Tibial nerve (tissue), 4 donors: ENCODE results near the gene RAB11FIP2. TPM values are rescaled to one million over a fixed set of nuclear protein-coding genes. Genes with fewer than 3 reads are reported as not detected.

Experiments used
- DNase-seq, 2 donors: peaks; one replicate each; pipeline ENCODE4 v3.0.0-alpha.2; 2019; ENCODE audit warnings: low spot score in 2 of 2
- H3K27ac ChIP-seq, 4 donors: fragments of 200-600 bp; sonication (generic) in 3 of 4; one replicate each; pipeline ENCODE4 v1.5.1; 2017 to 2019; ENCODE audit warnings: mild to moderate bottlenecking in 1 of 4
- H3K27me3 ChIP-seq, 2 donors: fragments of 200-600 bp; sonication (generic) in 1 of 2; one replicate each; pipeline versions ENCODE4 v1.5.1 to v1.6.0; 2017 to 2019
- H3K36me3 ChIP-seq, 3 donors: fragments of 200-600 bp; sonication (generic); one replicate each; pipeline ENCODE4 v1.5.1; 2018 to 2019
- H3K4me1 ChIP-seq, 4 donors: fragments of 200-600 bp; sonication (generic) in 3 of 4; one replicate each; pipeline ENCODE4 v1.5.1; 2017 to 2019
- H3K4me3 ChIP-seq, 4 donors: fragments of 200-600 bp; sonication (generic) in 3 of 4; one replicate each; pipeline ENCODE4 v1.5.1; 2017 to 2019; ENCODE audit warnings: mild to moderate bottlenecking in 1 of 4, moderate library complexity in 1 of 4
- H3K9me3 ChIP-seq, 4 donors: fragments of 200-600 bp; sonication (generic) in 3 of 4; one replicate each; pipeline ENCODE4 v1.5.1; 2017 to 2019
- EP300 ChIP-seq, 2 donors: sonication (generic); formaldehyde crosslinking; IDR thresholded peaks; one replicate each; pipeline ENCODE4 v1.6.1; 2017; ENCODE audit warnings: antibody characterized with exemption in 2 of 2, mild to moderate bottlenecking in 1 of 2
- POLR2A ChIP-seq, 2 donors: fragments of 450-650 bp; IDR thresholded peaks; one replicate each; pipeline ENCODE4 v1.6.1; 2017; ENCODE audit warnings: antibody characterized with exemption in 2 of 2, mild to moderate bottlenecking in 2 of 2, moderate library complexity in 2 of 2
- WGBS, 2 donors: methylation state at CpG; one replicate each; pipeline ENCODE4 v1.1.5; 2018; 5-methylcytosine and 5-hydroxymethylcytosine counted together
- total RNA-seq, 4 donors: library from RNA; depleted of rRNA; stranded (reverse); fragments of >200 nt; gene quantifications; one replicate each; pipeline ENCODE4 v1.1.0, GENCODE V29; 2016
- TF ChIP-seq, protein P1 (sequence below), 5 experiments: fragments of 200-600 bp in 3 of 5; fragments of 450-650 bp in 2 of 5; sonication (generic) in 3 of 5; IDR thresholded peaks; one replicate each; pipeline ENCODE4 v1.5.1; 2016 to 2019; ENCODE audit warnings: antibody characterized with exemption in 5 of 5, mild to moderate bottlenecking in 3 of 5, moderate library complexity in 2 of 5

The RAB11FIP2 gene
- total RNA-seq, 4 donors from 2014 or later = 21.3 to 35.5 (median 30.0) TPM

DNA sequence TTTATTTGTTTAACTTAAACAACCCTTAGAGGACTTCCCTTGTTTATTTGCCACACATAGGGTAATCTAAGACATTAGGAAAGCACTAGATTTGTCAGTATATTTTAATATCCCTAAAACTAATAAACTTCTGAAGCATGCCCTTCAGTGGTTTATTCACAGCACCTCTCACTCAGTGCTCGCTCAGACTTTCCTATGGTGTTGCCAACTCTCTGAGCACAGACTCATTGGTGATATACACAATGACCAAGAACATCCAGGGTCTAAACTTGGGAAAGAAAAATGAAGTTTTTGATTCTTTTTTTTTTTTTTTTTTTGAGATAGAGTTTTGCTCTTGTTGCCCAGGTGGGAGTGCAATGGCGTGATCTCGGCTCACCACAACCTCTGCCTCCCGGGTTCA is 82.2 kb downstream of the RAB11FIP2 start:
- H3K27ac ChIP-seq = no peak overlapping the region
- no peak overlapping the region for H3K4me3 ChIP-seq
- H3K36me3 ChIP-seq = no peaks in the 10 kb centered on the region
- H3K27me3 ChIP-seq = no peaks in the 10 kb centered on the region
- H3K9me3 ChIP-seq = no peaks in the 10 kb centered on the region
- H3K4me1 ChIP-seq = no peaks in the 10 kb centered on the region
- TF ChIP-seq, protein P1, sequence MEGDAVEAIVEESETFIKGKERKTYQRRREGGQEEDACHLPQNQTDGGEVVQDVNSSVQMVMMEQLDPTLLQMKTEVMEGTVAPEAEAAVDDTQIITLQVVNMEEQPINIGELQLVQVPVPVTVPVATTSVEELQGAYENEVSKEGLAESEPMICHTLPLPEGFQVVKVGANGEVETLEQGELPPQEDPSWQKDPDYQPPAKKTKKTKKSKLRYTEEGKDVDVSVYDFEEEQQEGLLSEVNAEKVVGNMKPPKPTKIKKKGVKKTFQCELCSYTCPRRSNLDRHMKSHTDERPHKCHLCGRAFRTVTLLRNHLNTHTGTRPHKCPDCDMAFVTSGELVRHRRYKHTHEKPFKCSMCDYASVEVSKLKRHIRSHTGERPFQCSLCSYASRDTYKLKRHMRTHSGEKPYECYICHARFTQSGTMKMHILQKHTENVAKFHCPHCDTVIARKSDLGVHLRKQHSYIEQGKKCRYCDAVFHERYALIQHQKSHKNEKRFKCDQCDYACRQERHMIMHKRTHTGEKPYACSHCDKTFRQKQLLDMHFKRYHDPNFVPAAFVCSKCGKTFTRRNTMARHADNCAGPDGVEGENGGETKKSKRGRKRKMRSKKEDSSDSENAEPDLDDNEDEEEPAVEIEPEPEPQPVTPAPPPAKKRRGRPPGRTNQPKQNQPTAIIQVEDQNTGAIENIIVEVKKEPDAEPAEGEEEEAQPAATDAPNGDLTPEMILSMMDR (IDR thresholded peaks at IDR 0.05) = no peak
- TF ChIP-seq POLR2A (IDR thresholded peaks at IDR 0.05) = no peak
- TF ChIP-seq EP300 (IDR thresholded peaks at IDR 0.05) = no peak
- no peak for DNase-seq
- 86 to 91% methylated on average over 4 of the region's 4 CpGs for WGBS, 2 donors

DNA sequence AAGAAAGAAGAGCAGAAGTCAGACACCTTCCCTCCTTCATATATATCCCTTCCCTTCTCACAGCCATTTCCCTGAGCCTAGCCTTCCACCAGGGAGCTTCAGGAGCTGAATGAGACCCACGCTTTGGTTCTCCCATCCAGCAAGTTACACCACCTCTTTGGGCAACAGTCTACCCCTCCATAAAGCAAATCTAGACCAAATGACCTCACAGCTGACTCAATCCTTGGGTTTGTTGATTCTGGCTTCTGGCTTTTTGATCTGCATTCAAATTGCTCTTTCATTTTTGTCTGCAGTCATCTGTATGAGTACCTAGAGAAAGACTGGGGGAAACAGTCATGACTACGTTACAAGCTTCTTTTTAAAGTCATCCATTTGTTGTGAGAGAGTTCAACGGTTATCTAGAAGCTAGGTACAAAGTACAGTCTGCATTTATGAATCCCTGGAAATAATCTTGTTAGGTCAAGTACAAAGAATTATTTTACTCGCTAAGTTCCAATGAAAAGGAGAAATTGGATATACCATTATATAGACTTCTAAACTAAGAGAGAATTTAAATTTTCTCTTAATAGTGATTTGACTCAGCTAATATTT is 86.3 kb downstream of the RAB11FIP2 start:
- Histone ChIP-seq H3K4me1 (no peaks in the 10 kb centered on the region), H3K9me3 (no peaks in the 10 kb centered on the region), H3K27ac (no peak overlapping the region), H3K27me3 (no peaks in the 10 kb centered on the region), H3K4me3 (no peak overlapping the region), H3K36me3 (no peaks in the 10 kb centered on the region)
- WGBS, 2 donors = 75 to 81% methylated on average over 4 of the region's 4 CpGs
- TF ChIP-seq, protein P1 (IDR thresholded peaks at IDR 0.05) = no peak
- TF ChIP-seq EP300 (IDR thresholded peaks at IDR 0.05) (no peak), POLR2A (IDR thresholded peaks at IDR 0.05) (no peak)
- no peak for DNase-seq

DNA sequence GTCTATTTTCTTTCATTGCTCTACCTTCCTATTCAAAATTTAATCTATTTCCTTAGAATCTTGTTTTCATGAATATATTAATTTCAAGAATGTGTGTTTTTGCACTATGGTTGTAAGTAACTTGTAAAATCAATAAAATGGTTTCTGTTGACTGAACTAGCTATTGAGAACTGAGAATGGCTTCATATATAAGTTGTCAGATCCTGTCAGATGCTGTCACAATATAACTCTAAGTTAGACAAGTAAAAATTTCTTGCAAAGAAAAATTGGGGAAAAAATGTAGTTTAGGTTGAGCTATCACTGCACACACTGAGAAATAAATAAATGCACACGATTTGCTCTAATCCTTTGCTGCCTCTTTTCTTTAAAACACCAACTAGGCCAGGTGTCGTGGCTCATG is 89.8 kb downstream of the RAB11FIP2 start:
- 77 to 86% methylated on average over 2 of the region's 2 CpGs for WGBS, 2 donors
- Histone ChIP-seq H3K4me3 (no peak overlapping the region), H3K9me3 (no peaks in the 10 kb centered on the region), H3K4me1 (no peaks in the 10 kb centered on the region), H3K27ac (no peak overlapping the region), H3K27me3 (no peaks in the 10 kb centered on the region), H3K36me3 (no peaks in the 10 kb centered on the region)
- no peak for DNase-seq
- TF ChIP-seq EP300 (IDR thresholded peaks at IDR 0.05) = no peak
- TF ChIP-seq, protein P1 (IDR thresholded peaks at IDR 0.05) = no peak
- no peak for TF ChIP-seq POLR2A (IDR thresholded peaks at IDR 0.05)

DNA sequence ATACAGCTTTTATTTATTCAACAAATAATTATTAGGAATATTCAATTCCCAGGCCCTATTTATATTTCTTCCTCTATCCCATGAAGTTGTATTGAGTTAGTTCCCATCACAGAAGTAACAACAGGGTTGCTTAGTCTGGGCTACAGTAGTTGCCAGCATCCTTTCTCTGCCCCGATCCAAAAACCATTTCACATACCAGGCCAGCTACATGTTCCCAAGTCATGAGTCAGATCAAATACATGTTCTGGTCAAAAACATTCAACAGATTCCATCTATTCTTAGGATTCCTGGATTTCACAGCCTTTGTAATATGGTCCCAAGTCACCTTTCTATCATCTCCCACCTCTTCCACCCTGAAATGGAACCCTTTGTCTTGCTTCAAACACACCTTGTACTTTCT is 91.6 kb downstream of the RAB11FIP2 start:
- DNase-seq = no peak
- WGBS, 2 donors = 84 to 92% methylated on average over 1 of the region's 1 CpG
- TF ChIP-seq EP300 (IDR thresholded peaks at IDR 0.05) (no peak), POLR2A (IDR thresholded peaks at IDR 0.05) (no peak)
- TF ChIP-seq, protein P1 (IDR thresholded peaks at IDR 0.05) = no peak
- Histone ChIP-seq H3K27ac (no peak overlapping the region), H3K27me3 (no peaks in the 10 kb centered on the region), H3K4me1 (no peaks in the 10 kb centered on the region), H3K4me3 (no peak overlapping the region), H3K36me3 (no peaks in the 10 kb centered on the region), H3K9me3 (no peaks in the 10 kb centered on the region)
